Measurements from ENCODE around the gene CABP2. TPM values are rescaled to one million over a fixed set of nuclear protein-coding genes. Genes with fewer than 3 reads are reported as not detected.
"Not testable (repeated sequence)": the region's sequence is repeated elsewhere in the genome, so short reads cannot be mapped to it uniquely, and the experiment has no call there.

The CABP2 gene
- total and polyA plus RNA-seq, 4 donors: 0.22 TPM; not detected in 3

DNA sequence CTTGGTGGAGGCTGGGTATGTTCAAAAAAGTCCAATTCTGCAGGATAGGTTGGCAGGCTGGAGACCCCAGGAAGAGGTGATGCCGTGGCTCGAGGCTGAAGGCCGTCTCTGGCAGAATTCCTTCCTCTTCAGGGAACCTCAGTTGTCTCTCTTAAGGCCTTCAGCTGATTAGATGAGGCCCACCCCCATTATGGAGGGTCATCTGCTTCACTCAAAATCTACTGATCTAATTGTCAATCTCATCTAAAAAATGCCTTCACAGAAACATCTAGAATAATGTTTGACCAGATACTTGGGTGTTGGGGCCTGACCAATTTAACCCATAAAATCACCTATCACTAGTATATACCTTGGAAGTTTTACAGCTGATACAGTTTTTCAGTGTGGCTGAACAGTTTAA is 33.0 kb upstream of the CABP2 start:
- 100% methylated on average over 2 of the region's 3 CpGs for WGBS (ENCODE audit: insufficient coverage)
- no peak for DNase-seq (ENCODE audit: low read depth in 4 of 6, low spot score in 6 of 6)
- H3K4me1 ChIP-seq (ENCODE audit: control insufficient read depth, insufficient read depth, low read length): no peaks in the 10 kb centered on the region
- H3K36me3 ChIP-seq (ENCODE audit: control insufficient read depth, insufficient read depth, low read length): no peaks in the 10 kb centered on the region
- no peaks in the 10 kb centered on the region for H3K27me3 ChIP-seq (ENCODE audit: control insufficient read depth, insufficient read depth, low read length)
- peaks cover 2% of the 10 kb centered on the region for H3K9me3 ChIP-seq (ENCODE audit: control insufficient read depth, insufficient read depth, low read length)
- no peak overlapping the region for H3K27ac ChIP-seq (ENCODE audit: low read depth, low read length)
- H3K4me3 ChIP-seq (ENCODE audit: low read depth, low read length): no peak overlapping the region

DNA sequence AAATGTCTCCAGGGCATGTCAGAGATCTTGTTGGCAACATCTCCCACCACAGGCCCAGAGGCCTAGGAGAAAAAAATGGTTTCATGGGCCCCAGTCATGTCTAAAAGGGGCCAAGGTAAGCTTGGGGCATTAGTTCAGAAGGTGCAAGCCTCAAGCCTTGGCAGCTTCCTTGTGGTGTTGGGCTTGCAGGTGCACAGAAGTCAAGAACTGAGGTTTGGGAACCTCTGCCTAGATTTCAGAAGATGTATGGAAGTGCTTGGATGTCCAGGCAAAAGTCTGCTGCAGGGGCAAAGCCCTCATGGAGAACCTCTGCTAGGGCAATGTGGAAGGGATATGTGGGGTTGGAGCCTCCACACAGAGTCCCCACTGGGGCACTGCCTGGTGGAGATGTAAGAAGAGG is 28.5 kb upstream of the CABP2 start:
- not testable (repeated sequence) for H3K9me3 ChIP-seq (ENCODE audit: control insufficient read depth, insufficient read depth, low read length); H3K4me3 ChIP-seq (ENCODE audit: low read depth, low read length); H3K36me3 ChIP-seq (ENCODE audit: control insufficient read depth, insufficient read depth, low read length); H3K27me3 ChIP-seq (ENCODE audit: control insufficient read depth, insufficient read depth, low read length); H3K27ac ChIP-seq (ENCODE audit: low read depth, low read length); H3K4me1 ChIP-seq (ENCODE audit: control insufficient read depth, insufficient read depth, low read length); DNase-seq (ENCODE audit: low read depth in 4 of 6, low spot score in 6 of 6)

DNA sequence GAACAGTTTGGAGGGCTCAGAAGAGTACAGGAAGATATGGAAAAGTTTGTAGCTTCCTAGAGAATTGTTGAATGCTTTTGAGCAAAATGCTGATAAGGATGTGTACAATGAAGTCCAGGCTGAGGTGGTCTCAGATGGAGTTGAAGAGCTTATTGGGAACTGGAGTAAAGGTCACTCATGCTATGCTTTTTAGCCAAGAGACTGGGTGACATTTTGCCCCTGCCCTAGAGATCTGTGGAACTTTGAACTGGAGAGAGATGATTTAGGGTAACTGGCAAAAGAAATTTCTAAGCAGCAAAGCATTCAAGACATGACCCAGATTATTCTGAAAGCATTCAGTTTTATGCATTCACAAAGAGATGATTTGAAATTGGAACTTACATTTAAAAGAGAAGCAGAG is 27.9 kb upstream of the CABP2 start:
- H3K4me3 ChIP-seq (ENCODE audit: low read depth, low read length): no peak overlapping the region
- no peaks in the 10 kb centered on the region for H3K27me3 ChIP-seq (ENCODE audit: control insufficient read depth, insufficient read depth, low read length)
- H3K36me3 ChIP-seq (ENCODE audit: control insufficient read depth, insufficient read depth, low read length): no peaks in the 10 kb centered on the region
- H3K9me3 ChIP-seq (ENCODE audit: control insufficient read depth, insufficient read depth, low read length): peaks cover 2% of the 10 kb centered on the region
- H3K4me1 ChIP-seq (ENCODE audit: control insufficient read depth, insufficient read depth, low read length): no peaks in the 10 kb centered on the region
- no peak for DNase-seq (ENCODE audit: low read depth in 4 of 6, low spot score in 6 of 6)
- no peak overlapping the region for H3K27ac ChIP-seq (ENCODE audit: low read depth, low read length)

DNA sequence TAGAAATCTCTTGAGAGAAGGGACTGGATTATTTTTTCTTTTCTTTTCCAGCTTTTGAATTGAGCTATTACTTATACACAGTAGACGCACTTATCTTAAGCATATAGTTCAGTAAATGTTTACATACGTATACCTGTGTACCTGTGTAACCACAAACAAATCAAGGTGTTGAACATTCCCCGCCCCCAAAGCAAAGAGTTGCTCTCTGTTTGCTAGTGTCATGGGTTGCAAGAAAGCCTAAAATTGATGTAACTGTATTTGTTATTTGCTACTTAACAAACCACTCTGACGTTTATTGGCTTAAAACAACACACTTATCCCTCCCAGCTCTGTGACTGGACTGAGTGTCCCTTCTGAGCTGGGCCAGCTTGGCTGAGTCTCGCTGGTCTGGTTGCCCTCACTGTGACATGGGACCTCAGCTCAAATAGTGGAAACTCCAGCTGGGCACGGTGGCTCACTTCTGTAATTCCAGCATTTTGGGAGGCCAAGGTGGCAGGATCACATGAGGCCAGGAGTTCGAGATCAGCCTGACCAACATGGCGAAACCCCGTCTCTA is 25.4 kb upstream of the CABP2 start:
- H3K27ac ChIP-seq (ENCODE audit: low read depth, low read length): no peak overlapping the region
- peaks cover 5% of the 10 kb centered on the region for H3K4me1 ChIP-seq (ENCODE audit: control insufficient read depth, insufficient read depth, low read length)
- no peak overlapping the region for H3K4me3 ChIP-seq (ENCODE audit: low read depth, low read length)
- H3K27me3 ChIP-seq (ENCODE audit: control insufficient read depth, insufficient read depth, low read length): no peaks in the 10 kb centered on the region
- DNase-seq (ENCODE audit: low read depth in 4 of 6, low spot score in 6 of 6): no peak
- 91% methylated on average over 3 of the region's 9 CpGs for WGBS (ENCODE audit: insufficient coverage)
- no peaks in the 10 kb centered on the region for H3K36me3 ChIP-seq (ENCODE audit: control insufficient read depth, insufficient read depth, low read length)
- H3K9me3 ChIP-seq (ENCODE audit: control insufficient read depth, insufficient read depth, low read length): peaks cover 2% of the 10 kb centered on the region

DNA sequence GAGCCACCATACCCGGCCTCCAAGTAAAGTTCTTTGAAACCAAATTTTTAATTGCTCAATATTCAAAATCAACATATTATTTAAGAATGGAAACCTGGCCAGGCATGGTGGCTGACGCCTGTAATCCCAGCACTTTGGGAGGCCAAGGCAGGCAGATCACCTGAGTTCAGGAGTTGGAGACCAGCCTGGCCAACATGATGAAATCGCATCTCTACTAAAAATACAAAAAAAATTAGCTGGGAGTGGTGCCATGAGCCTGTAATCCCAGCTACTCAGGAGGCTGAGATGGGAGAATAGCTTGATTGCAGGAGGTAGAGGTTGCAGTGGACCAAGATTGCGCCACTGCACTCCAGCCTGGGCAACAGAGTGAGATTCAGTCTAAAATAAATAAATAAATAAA is 24.9 kb upstream of the CABP2 start:
- not testable (repeated sequence) for H3K4me3 ChIP-seq (ENCODE audit: low read depth, low read length); H3K36me3 ChIP-seq (ENCODE audit: control insufficient read depth, insufficient read depth, low read length); H3K9me3 ChIP-seq (ENCODE audit: control insufficient read depth, insufficient read depth, low read length); H3K27ac ChIP-seq (ENCODE audit: low read depth, low read length); H3K27me3 ChIP-seq (ENCODE audit: control insufficient read depth, insufficient read depth, low read length); DNase-seq (ENCODE audit: low read depth in 4 of 6, low spot score in 6 of 6); H3K4me1 ChIP-seq (ENCODE audit: control insufficient read depth, insufficient read depth, low read length)
- no CpG with 5 or more reads among the region's 4 CpGs for WGBS (ENCODE audit: insufficient coverage)

DNA sequence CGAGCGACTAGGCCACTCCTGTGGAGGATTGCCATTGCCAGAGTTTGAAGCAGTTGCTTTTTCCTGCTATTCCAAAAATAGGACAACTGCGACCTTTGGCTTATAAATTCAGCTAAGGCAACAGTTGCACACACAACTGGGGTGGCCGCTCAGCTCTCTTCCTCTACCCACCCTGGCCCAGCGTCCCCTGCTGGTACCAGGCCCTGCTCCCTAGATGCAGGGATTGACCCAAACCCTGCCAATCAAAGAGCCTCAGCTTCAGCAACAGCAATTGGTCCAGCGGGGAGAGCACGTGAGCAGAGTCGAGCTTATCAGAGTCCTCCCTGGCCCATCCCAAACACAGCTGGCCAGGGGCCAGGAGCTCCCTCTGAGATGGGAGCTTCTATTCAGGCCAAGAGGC is 22.0 kb upstream of the CABP2 start:
- Histone ChIP-seq H3K27ac (ENCODE audit: low read depth, low read length) (peak overlapping the region; percentile 61), H3K27me3 (ENCODE audit: control insufficient read depth, insufficient read depth, low read length) (no peaks in the 10 kb centered on the region)
- DNase-seq (ENCODE audit: low read depth in 4 of 6, low spot score in 6 of 6): peak in 2 of 6 donors; percentile 13 to 43

DNA sequence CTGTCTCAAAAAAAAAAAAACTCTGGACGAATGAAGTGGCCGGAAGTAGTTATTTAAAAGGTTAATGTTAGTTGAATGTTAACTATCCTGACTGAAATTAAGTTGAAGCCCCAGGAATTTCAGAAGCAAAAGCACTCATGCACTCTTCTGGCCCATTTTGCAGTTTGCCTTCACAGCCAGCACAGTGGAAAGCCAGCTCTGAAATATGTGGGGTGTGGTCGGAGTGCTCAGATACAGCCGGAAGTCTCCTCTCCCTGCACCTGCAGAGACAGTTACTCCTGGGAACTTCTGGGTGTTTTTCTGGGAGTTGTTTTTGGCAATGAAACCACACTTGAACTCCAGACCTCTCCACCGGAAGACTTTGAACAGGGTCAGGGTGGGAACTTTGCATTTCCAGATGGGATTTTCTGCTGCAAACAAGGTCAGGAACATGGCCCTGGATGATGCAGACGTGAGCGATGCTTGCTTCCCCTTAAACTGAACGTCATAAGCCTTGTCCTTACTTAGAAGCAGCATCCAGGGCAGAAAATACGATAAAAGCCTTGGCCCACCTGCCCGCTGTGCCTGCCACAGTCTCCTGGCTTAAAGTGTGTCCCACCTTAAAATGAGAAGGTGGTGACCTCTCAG is 21.5 kb upstream of the CABP2 start:
- no peaks in the 10 kb centered on the region for H3K36me3 ChIP-seq (ENCODE audit: control insufficient read depth, insufficient read depth, low read length)
- H3K9me3 ChIP-seq (ENCODE audit: control insufficient read depth, insufficient read depth, low read length): no peaks in the 10 kb centered on the region
- H3K4me3 ChIP-seq (ENCODE audit: low read depth, low read length): no peak overlapping the region
- WGBS (ENCODE audit: insufficient coverage): 74% methylated on average over 9 of the region's 10 CpGs
- DNase-seq (ENCODE audit: low read depth in 4 of 6, low spot score in 6 of 6): peak in 1 of 6 donors; percentile 51
- H3K27me3 ChIP-seq (ENCODE audit: control insufficient read depth, insufficient read depth, low read length): no peaks in the 10 kb centered on the region
- peak overlapping the region; percentile 61 for H3K27ac ChIP-seq (ENCODE audit: low read depth, low read length)
- H3K4me1 ChIP-seq (ENCODE audit: control insufficient read depth, insufficient read depth, low read length): peaks cover 5% of the 10 kb centered on the region

More for the DNA sequence above, 22.0 kb upstream of the CABP2 start:
- H3K4me3 ChIP-seq (ENCODE audit: low read depth, low read length): no peak overlapping the region
- no peaks in the 10 kb centered on the region for H3K36me3 ChIP-seq (ENCODE audit: control insufficient read depth, insufficient read depth, low read length)
- H3K4me1 ChIP-seq (ENCODE audit: control insufficient read depth, insufficient read depth, low read length): peaks cover 5% of the 10 kb centered on the region
- no peaks in the 10 kb centered on the region for H3K9me3 ChIP-seq (ENCODE audit: control insufficient read depth, insufficient read depth, low read length)
- 50% methylated on average over 8 of the region's 8 CpGs for WGBS (ENCODE audit: insufficient coverage)

DNA sequence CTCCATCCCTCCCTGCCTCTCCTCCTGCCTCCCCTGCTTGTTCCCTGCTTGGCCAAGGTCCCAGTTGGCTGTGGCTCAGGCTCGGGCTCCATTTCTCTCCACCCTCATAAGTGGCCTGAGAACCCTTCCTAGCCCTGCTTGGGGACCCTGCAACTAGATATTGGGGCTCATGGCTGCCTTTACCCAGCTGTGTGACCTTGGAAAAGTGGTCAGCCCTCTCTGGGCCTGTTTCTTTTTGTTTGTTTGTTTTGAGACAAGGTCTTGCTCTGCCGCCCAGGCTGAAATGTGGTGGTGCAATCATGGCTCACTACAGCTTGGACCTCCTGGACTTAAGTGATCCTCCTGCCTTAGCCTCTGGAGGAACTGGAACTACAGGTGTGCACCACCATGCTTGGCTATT is 20.3 kb upstream of the CABP2 start:
- Histone ChIP-seq H3K9me3 (ENCODE audit: control insufficient read depth, insufficient read depth, low read length) (no peaks in the 10 kb centered on the region), H3K27me3 (ENCODE audit: control insufficient read depth, insufficient read depth, low read length) (no peaks in the 10 kb centered on the region), H3K36me3 (ENCODE audit: control insufficient read depth, insufficient read depth, low read length) (no peaks in the 10 kb centered on the region), H3K27ac (ENCODE audit: low read depth, low read length) (no peak overlapping the region), H3K4me3 (ENCODE audit: low read depth, low read length) (no peak overlapping the region), H3K4me1 (ENCODE audit: control insufficient read depth, insufficient read depth, low read length) (peaks cover 5% of the 10 kb centered on the region)
- DNase-seq (ENCODE audit: low read depth in 4 of 6, low spot score in 6 of 6): no peak
- 67% methylated on average over 2 of the region's 2 CpGs for whole genome bisulfite sequencing (ENCODE audit: insufficient coverage)

DNA sequence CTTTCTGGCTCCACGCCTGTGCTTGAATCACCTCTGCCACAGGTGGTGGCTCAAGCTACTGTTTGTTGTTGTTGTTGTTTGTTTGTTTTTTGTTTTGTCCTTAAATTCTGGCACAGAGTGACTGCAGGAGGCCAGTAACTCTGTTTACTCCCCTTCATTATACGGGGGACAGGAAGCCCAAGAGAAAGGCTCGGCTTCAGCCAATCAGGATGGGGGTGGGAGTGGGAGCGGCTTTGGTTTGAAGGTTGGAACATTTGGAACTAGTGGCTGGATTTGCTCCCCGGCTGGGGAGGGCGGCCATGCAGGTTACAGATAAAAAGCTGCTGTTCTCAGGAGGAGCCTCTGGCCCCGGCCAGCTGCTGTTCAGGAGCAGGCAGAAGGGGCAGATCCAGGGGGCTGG is 19.7 kb upstream of the CABP2 start:
- Histone ChIP-seq H3K36me3 (ENCODE audit: control insufficient read depth, insufficient read depth, low read length) (no peaks in the 10 kb centered on the region), H3K4me1 (ENCODE audit: control insufficient read depth, insufficient read depth, low read length) (peaks cover 5% of the 10 kb centered on the region), H3K27ac (ENCODE audit: low read depth, low read length) (no peak overlapping the region), H3K9me3 (ENCODE audit: control insufficient read depth, insufficient read depth, low read length) (no peaks in the 10 kb centered on the region), H3K27me3 (ENCODE audit: control insufficient read depth, insufficient read depth, low read length) (no peaks in the 10 kb centered on the region), H3K4me3 (ENCODE audit: low read depth, low read length) (no peak overlapping the region)
- WGBS (ENCODE audit: insufficient coverage): 55% methylated on average over 5 of the region's 7 CpGs
- no peak for DNase-seq (ENCODE audit: low read depth in 4 of 6, low spot score in 6 of 6)

DNA sequence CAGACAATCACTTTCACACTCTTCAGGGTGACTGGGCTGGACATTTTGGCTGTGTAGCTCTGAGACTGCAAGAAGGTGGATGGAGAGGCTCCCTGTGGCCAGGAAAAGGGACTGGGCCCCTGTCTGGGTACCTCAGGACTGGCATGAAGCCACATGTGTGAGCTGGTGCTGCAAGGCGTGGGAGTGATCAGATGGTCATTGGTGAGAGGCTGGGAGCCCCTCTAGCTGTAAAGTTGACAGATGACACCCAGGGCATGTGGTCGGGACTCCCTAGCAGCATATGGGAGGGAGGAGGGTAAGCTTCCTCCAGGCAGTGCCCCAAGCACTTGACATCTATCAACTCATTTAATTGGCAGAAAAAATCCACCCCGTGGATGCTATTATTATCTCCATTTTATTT is 18.9 kb upstream of the CABP2 start:
- no peak for DNase-seq (ENCODE audit: low read depth in 4 of 6, low spot score in 6 of 6)
- 50% methylated on average over 1 of the region's 3 CpGs for whole genome bisulfite sequencing (ENCODE audit: insufficient coverage)
- H3K4me1 ChIP-seq (ENCODE audit: control insufficient read depth, insufficient read depth, low read length): peaks cover 5% of the 10 kb centered on the region

More for the DNA sequence above, 18.9 kb upstream of the CABP2 start:
- Histone ChIP-seq H3K4me3 (ENCODE audit: low read depth, low read length) (no peak overlapping the region), H3K9me3 (ENCODE audit: control insufficient read depth, insufficient read depth, low read length) (no peaks in the 10 kb centered on the region), H3K36me3 (ENCODE audit: control insufficient read depth, insufficient read depth, low read length) (no peaks in the 10 kb centered on the region), H3K27me3 (ENCODE audit: control insufficient read depth, insufficient read depth, low read length) (no peaks in the 10 kb centered on the region), H3K27ac (ENCODE audit: low read depth, low read length) (no peak overlapping the region)

All from spinal cord (tissue), 10 donors.